Neural crest cell (in vitro differentiated cells): Measurements from ENCODE around the gene CCNJ. TPM values are rescaled to one million over a fixed set of nuclear protein-coding genes. Genes with fewer than 3 reads are reported as not detected.

ENCODE experiments used
- DNase-seq: peaks from one replicate; pipeline ENCODE4 v3.0.0; 2021; ENCODE audit warnings: low read depth, mixed read lengths, low spot score
- H3K27ac Mint-ChIP-seq: one replicate; pipeline ENCODE4 v1.8.0; 2021; ENCODE audit warnings: mild to moderate bottlenecking, mixed read lengths; ENCODE audit not compliant: unreplicated experiment
- H3K27me3 Mint-ChIP-seq: 2 replicates; pipeline ENCODE4 v1.8.0; 2021; ENCODE audit warnings: low read depth, mild to moderate bottlenecking, mixed read lengths
- H3K36me3 Mint-ChIP-seq: 2 replicates; pipeline ENCODE4 v1.8.0; 2021; ENCODE audit warnings: low read depth, mild to moderate bottlenecking, mixed read lengths
- H3K4me1 Mint-ChIP-seq: 2 replicates; pipeline ENCODE4 v1.8.0; 2021; ENCODE audit warnings: mixed read lengths
- H3K4me3 Mint-ChIP-seq: one replicate; pipeline ENCODE4 v1.8.0; 2021; ENCODE audit warnings: mild to moderate bottlenecking, mixed read lengths
- H3K9me3 Mint-ChIP-seq: 2 replicates; pipeline ENCODE4 v1.8.0; 2021; ENCODE audit warnings: mixed read lengths
- CTCF ChIP-seq: fragments of 200-600 bp; sonication (generic); conservative IDR thresholded peaks from 2 replicates; pipeline ENCODE4 v1.5.0; 2021; ENCODE audit warnings: antibody characterized with exemption, mild to moderate bottlenecking
- total RNA-seq: library from RNA; stranded (reverse); gene quantifications from 2 replicates; pipeline ENCODE4 v1.2.1, GENCODE V29; 2021

The CCNJ gene
- total RNA-seq, 1 donor from 2014 or later: 61.3 TPM

DNA sequence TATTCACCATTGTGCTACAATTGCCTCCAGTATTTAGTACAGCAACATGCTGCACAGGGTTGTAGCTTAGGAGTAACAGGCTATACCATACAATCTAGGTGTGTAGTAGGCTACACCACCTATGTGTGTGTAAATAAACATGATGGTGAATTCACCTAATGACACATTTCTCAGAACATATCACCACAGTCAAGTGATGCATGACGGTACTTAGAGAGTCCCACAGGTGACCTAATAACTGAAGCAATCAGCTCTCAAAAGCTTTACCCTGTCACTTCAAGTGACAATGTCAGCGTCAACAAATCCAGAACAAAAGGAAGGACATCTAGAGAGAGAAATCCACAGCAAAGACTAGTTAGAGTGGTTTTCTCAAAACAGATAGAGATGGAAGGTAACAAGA is 38.8 kb downstream of the CCNJ start:
- Mint-ChIP-seq H3K27ac (no peak overlapping the region), H3K9me3 (no peaks in the 10 kb centered on the region), H3K27me3 (peaks cover 8% of the 10 kb centered on the region), H3K36me3 (no peaks in the 10 kb centered on the region), H3K4me3 (no peak overlapping the region), H3K4me1 (no peaks in the 10 kb centered on the region)
- no peak for TF ChIP-seq CTCF
- DNase-seq: no peak

DNA sequence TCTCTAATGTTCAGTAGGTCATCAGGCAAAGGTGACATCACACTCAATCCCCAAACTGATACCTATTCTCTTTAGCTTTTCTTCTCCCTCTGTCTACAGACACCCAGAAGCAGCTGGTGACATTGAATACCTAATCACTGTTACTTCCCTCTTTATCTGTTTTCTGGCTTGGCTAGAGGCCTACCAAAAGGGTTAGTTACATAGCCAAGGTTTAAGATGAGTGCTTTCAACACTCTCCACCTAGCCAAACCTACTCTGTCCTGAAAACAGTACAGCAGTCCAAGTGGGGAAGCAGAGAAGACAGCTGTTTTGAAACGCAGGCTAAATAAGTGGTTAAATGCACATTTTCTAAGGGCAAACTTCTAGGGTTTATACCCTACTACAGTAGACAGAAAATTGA is 39.4 kb downstream of the CCNJ start:
- DNase-seq: no peak
- no peak for TF ChIP-seq CTCF
- H3K9me3 Mint-ChIP-seq: no peaks in the 10 kb centered on the region
- H3K4me1 Mint-ChIP-seq: no peaks in the 10 kb centered on the region
- no peaks in the 10 kb centered on the region for H3K36me3 Mint-ChIP-seq
- no peak overlapping the region for H3K27ac Mint-ChIP-seq
- peaks cover 6% of the 10 kb centered on the region for H3K27me3 Mint-ChIP-seq
- no peak overlapping the region for H3K4me3 Mint-ChIP-seq

GRCh38 chr10:96089116-96089515 is 45.7 kb downstream of the CCNJ start:
- Mint-ChIP-seq H3K27ac (no peak overlapping the region), H3K9me3 (no peaks in the 10 kb centered on the region), H3K4me3 (no peak overlapping the region), H3K27me3 (peaks cover 2% of the 10 kb centered on the region), H3K36me3 (no peaks in the 10 kb centered on the region), H3K4me1 (no peaks in the 10 kb centered on the region)
- DNase-seq: no peak
- TF ChIP-seq CTCF: no peak

DNA sequence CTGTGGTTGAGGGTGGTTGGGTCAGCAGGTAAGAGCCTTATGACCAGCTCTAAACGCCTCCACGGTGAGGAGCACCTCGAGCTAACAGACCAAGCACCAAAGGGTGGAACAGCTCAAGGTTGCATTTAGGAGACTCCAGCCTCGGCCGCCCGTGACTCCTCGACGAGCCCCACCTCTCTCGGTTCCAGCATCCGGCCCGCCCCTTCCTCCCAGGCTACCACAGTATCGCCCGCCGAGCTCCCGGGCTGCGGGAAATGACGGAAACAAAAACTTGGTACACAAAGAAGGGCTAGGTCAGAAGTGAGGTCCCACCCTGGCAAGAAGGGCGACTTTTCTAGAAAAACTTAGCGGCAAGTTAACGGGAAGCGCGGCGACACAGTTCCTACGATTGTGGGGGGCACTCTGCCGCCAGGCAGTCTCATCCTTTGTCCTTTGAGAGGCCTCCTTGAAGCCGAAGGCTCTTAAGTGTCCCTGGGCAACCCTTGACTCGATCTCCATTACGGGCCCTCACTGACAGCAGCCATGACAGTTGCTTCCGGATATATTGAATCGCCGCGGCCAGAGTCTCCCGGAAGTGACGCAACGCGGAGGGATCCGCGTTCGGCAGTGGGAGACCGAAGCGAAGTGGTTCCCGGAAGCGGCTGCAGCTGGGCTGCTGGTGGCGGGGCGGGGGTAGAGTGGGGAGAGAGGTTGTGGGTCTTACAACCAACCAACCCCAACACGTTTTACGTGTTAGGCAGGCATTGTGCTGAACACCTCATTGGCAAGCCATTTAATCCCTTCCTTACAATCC is 46.5 kb downstream of the CCNJ start:
- H3K9me3 Mint-ChIP-seq: no peaks in the 10 kb centered on the region
- DNase-seq: no peak
- H3K4me1 Mint-ChIP-seq: no peaks in the 10 kb centered on the region
- H3K4me3 Mint-ChIP-seq: no peak overlapping the region
- H3K27ac Mint-ChIP-seq: no peak overlapping the region
- H3K27me3 Mint-ChIP-seq: peaks cover 2% of the 10 kb centered on the region
- no peak for TF ChIP-seq CTCF
- H3K36me3 Mint-ChIP-seq: no peaks in the 10 kb centered on the region

- Mint-ChIP-seq H3K4me3 (no peak overlapping the region), H3K27ac (no peak overlapping the region)
These were observed 47.0 kb downstream of the CCNJ start for GRCh38 chr10:96090463-96090800.

More at GRCh38 chr10:96090463-96090800, 47.0 kb downstream of the CCNJ start:
- Mint-ChIP-seq H3K27me3 (peaks cover 2% of the 10 kb centered on the region), H3K9me3 (no peaks in the 10 kb centered on the region), H3K36me3 (no peaks in the 10 kb centered on the region), H3K4me1 (no peaks in the 10 kb centered on the region)
- DNase-seq: no peak
- no peak for TF ChIP-seq CTCF
